Thymus (tissue), 11 donors: ENCODE data around the gene NDUFAF4. TPM values are rescaled to one million over a fixed set of nuclear protein-coding genes. Genes with fewer than 3 reads are reported as not detected.
"Not testable (repeated sequence)": the region's sequence is repeated elsewhere in the genome, so short reads cannot be mapped to it uniquely, and the experiment has no call there.

ENCODE experiments used
- DNase-seq, 9 donors: peaks; one replicate each; pipeline ENCODE4 v3.0.0-alpha.2; 2013; ENCODE audit warnings: low spot score in 9 of 9, low read depth in 6 of 9, missing footprints in 1 of 9
- H3K27ac ChIP-seq, 2 donors: one replicate each; pipeline ENCODE4 v1.5.1; 2013; ENCODE audit warnings: control low read depth in 1 of 2, low read depth in 1 of 2, low read length in 1 of 2, mild to moderate bottlenecking in 1 of 2, moderate library complexity in 1 of 2
- H3K27me3 ChIP-seq, 2 donors: one replicate each; pipeline ENCODE4 v1.5.1; 2013; ENCODE audit warnings: low read length in 1 of 2; ENCODE audit not compliant: control insufficient read depth in 2 of 2, insufficient read depth in 1 of 2
- H3K36me3 ChIP-seq, 2 donors: one replicate each; pipeline ENCODE4 v1.5.1; 2013; ENCODE audit warnings: low read length in 1 of 2, mild to moderate bottlenecking in 1 of 2, moderate library complexity in 1 of 2; ENCODE audit not compliant: control insufficient read depth in 2 of 2, insufficient read depth in 2 of 2
- H3K4me1 ChIP-seq, 2 donors: one replicate each; pipeline ENCODE4 v1.5.1; 2013; ENCODE audit warnings: low read length in 2 of 2; ENCODE audit not compliant: control insufficient read depth in 2 of 2, insufficient read depth in 2 of 2
- H3K4me3 ChIP-seq, 2 donors: one replicate each; pipeline ENCODE4 v1.5.1; 2013; ENCODE audit warnings: low read length in 2 of 2, control low read depth in 1 of 2, mild to moderate bottlenecking in 1 of 2
- H3K9me3 ChIP-seq, 2 donors: one replicate each; pipeline ENCODE4 v1.5.1; 2013; ENCODE audit warnings: low read length in 1 of 2, mild to moderate bottlenecking in 1 of 2; ENCODE audit not compliant: control insufficient read depth in 2 of 2, insufficient read depth in 1 of 2
- WGBS: extraction: QIAGEN DNeasy Blood & Tissue Kit; methylation state at CpG from one replicate; pipeline ENCODE4 v1.1.7; 2013; 5-methylcytosine and 5-hydroxymethylcytosine counted together
- polyA plus RNA-seq: library from polyadenylated mRNA; stranded (reverse); fragments of 200-250 nt; gene quantifications from one replicate; pipeline ENCODE4 v1.2.3, GENCODE V29; 2013
- total RNA-seq: library from RNA; stranded (reverse); fragments of 120-200 nt; gene quantifications from one replicate; pipeline ENCODE4 v1.2.4, GENCODE V29; 2013
- donor health status: healthy.

The NDUFAF4 gene
- total and polyA plus RNA-seq, 2 donors = 32.3 to 47.5 TPM

DNA sequence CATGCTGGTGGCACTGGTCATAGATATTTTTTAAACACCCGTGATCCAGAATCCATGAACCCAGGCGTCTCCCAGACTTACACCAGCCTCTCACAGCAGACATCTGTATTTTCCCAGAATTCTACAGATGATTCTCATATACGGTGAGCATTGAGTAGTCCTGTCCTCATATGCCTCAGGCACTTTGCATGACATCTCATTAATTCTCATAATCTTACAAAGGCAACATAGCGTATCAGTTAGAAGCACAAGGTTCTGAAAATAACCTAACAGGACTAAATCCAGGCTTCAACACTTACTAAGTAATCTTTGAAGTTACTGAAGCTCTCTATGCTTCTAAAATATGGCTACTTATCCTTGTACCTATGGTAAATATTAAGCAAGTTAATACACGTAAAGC, 8.9 kb downstream of the NDUFAF4 start:
- Histone ChIP-seq H3K27ac (no peak overlapping the region), H3K4me1 (peaks cover 0 to 5% of the 10 kb centered on the region in 2 donors), H3K36me3 (peaks cover 12 to 35% of the 10 kb centered on the region in 2 donors), H3K9me3 (no peaks in the 10 kb centered on the region), H3K4me3 (no peak overlapping the region), H3K27me3 (no peaks in the 10 kb centered on the region)
- 97% methylated on average over 5 of the region's 5 CpGs for WGBS
- no peak for DNase-seq

DNA sequence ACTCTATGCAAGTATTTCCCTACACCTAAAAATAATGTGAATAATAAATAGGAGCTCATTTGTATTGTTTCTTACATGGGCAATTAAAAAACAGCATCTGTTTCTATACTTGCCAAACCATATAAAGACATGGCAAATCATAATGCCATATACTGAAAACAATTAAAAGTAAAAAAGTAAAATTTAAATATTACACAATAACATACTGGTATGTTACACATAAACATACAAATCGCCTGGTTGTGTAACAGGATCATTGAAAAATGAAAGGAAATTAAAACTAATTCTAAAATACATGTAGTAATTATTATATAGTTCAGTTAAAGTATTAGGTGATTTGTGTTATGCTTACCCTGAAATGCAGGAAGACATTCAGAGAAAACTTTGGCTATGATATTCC, 11.2 kb downstream of the NDUFAF4 start:
- Histone ChIP-seq H3K4me1 (peaks cover 0 to 5% of the 10 kb centered on the region in 2 donors), H3K4me3 (no peak overlapping the region), H3K27ac (no peak overlapping the region), H3K36me3 (peaks cover 2 to 18% of the 10 kb centered on the region in 2 donors), H3K9me3 (no peaks in the 10 kb centered on the region), H3K27me3 (no peaks in the 10 kb centered on the region)
- DNase-seq = no peak
- WGBS = 97% methylated on average over 1 of the region's 1 CpG

DNA sequence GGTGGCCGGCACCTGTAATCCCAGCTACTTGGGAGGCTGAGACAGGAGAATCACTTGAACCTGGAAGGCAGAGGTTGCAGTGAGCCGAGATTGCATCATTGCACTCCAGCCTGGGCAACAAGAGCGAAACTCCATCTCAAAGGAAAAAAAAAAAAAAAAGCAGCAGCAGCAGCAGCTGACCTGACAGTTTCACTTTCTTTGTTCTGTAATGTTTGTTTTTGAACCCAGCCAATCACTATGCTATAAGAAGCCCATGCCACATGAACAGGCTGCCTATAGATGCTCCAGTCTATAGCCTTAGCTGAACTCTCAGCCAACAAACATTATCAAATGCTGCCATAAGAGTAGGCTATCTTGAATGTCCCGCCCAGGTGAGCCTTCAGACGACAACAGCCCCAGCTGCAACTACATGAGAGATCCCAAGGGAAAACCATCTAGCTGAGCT, 12.5 kb downstream of the NDUFAF4 start:
- H3K9me3 ChIP-seq, H3K4me3 ChIP-seq, H3K27ac ChIP-seq, H3K36me3 ChIP-seq, H3K27me3 ChIP-seq, H3K4me1 ChIP-seq: not testable (repeated sequence)
- WGBS = 86% methylated on average over 5 of the region's 5 CpGs
- peak in 5 of 9 donors; percentile 11 to 64 (median 21) for DNase-seq

DNA sequence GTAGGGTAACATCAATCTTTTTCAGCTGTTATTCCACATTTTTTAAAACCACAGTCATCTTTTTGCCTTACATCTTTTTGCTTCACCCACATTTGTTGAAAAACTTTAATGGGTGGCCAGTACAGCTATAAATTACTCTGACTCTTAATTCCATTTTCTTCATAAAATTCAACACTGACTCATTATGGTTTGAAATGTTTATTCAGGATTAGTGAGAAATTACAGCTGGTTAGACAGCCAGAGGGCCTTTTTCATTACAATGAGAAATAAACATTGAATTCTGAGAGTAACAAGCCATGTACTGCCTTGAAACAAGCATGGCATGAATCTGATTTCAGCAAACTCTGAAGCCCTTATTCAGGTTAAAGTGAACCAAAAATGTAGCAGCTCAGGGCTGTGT, 19.5 kb downstream of the NDUFAF4 start:
- Histone ChIP-seq H3K36me3 (no peaks in the 10 kb centered on the region), H3K4me3 (no peak overlapping the region), H3K27ac (no peak overlapping the region), H3K27me3 (no peaks in the 10 kb centered on the region), H3K4me1 (peaks cover 0 to 4% of the 10 kb centered on the region in 2 donors), H3K9me3 (no peaks in the 10 kb centered on the region)
- no peak for DNase-seq

DNA sequence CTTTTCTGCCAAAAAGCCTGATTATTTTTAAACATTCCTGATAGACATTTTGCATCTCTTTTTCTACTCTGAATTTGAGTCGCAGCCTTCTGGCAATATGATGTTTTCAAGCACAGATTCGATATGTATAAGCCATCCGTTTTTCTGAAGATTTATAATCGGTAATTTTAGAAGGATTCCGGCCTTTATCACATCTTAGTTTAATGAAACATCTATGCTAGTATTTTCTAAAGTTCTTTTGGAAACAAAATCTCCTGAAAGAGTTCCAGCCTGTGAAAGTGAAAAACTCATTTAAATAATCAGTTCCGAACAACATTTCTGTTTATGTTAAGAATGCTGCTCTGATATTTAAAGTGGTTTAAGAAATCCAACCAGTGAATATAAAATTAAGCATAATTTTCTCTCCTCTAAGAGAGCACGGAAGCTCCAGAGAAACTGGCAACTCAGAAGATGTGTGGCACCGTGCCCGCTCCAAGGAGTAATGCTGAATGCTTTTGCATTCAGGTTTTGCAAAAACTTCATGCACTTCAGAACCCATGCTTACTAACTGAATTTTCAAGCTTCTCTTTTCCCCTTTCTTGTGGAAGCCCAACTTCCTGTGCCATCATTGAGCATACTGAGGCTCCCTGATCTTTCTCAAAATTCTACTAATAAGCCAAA, 20.7 kb downstream of the NDUFAF4 start:
- peak in 3 of 9 donors; percentile 9 to 40 (median 12) for DNase-seq
- 93% methylated on average over 9 of the region's 9 CpGs for WGBS
- H3K27me3 ChIP-seq = no peaks in the 10 kb centered on the region
- H3K36me3 ChIP-seq = no peaks in the 10 kb centered on the region
- H3K4me1 ChIP-seq = peaks cover 0 to 4% of the 10 kb centered on the region in 2 donors
- H3K4me3 ChIP-seq = no peak overlapping the region
- no peak overlapping the region for H3K27ac ChIP-seq
- H3K9me3 ChIP-seq = no peaks in the 10 kb centered on the region

DNA sequence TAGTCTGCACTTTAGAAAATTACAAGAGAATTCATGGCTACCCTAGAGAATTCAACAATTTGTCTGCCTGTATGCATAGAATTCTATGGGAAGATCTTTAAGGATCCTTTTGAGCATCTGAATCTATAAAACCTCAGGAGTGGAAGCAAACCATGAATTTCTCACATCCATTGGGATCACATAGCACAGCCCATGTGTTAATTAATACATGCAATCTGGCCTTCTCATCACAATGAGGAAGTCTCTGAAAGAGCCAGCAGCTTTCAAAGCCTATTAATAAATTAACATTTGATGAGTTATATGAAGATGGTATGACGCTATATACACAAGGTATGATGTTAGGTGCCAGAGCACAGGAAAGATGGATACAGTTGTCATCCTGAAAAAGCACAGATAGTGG, 24.7 kb downstream of the NDUFAF4 start:
- no peak for DNase-seq
- H3K27me3 ChIP-seq = no peaks in the 10 kb centered on the region
- no peaks in the 10 kb centered on the region for H3K36me3 ChIP-seq
- H3K4me3 ChIP-seq = no peak overlapping the region
- 100% methylated on average over 1 of the region's 1 CpG for WGBS
- no peak overlapping the region for H3K27ac ChIP-seq
- H3K4me1 ChIP-seq = peaks cover 0 to 4% of the 10 kb centered on the region in 2 donors
- no peaks in the 10 kb centered on the region for H3K9me3 ChIP-seq

DNA sequence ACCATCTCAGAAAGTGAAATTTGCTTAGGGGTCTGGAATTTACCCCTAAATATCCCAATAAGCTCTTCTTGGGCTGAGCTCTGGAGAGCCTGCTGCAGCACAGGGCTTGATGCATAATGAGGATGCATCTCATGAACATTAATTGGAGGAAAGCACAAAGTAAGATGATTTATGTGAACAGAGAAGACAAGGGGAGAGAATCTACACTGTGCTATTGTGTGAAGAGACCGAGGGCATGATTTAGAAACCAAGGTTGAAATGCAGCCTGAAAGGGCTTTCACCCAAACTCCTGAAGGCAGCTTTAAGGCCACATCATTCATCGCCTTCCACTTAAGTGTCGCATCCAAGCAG, 32.7 kb downstream of the NDUFAF4 start:
- no peaks in the 10 kb centered on the region for H3K4me1 ChIP-seq
- H3K9me3 ChIP-seq = no peaks in the 10 kb centered on the region
- 94% methylated on average over 3 of the region's 3 CpGs for WGBS
- H3K27me3 ChIP-seq = peaks cover 0 to 10% of the 10 kb centered on the region in 2 donors
- H3K36me3 ChIP-seq = no peaks in the 10 kb centered on the region
- no peak overlapping the region for H3K4me3 ChIP-seq
- no peak overlapping the region for H3K27ac ChIP-seq
- DNase-seq = no peak

DNA sequence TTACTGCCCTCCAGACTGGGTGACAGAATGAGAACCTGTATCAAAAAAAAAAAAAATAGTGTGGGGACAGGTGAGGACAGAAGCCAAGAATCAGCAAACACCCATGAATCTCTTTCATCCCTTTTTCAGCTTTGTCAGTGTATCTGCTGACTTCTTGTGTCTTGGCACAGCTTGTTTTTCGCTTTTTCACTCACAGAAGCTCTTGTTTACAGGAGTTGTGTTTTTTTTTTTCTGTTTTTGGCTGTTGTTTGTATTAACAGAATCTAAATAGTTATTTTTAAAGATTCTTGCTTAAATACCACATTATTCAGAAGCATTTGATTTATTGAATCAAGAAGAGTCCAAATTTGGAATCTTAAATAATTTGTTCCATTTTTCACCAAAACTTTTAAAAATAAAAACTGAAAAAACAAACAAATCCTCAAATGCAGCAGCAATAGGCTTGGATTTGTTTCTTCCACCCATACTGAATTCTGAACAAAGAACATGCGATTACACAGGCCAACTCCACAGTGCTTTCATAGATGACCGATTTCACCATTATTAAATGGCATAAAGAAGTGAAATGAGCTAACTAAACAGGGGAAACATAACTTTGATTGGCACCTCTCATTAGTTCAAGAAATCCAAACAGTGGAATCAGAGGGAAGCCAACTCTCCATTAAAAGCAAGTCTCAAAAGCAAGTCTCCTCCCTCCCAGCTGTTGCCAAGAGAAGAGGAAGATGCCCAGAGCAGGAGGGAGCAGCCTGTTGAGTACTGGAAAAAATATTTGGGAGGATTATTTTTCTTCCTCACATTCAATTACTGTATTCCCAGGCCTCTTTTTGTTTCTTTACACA, 33.3 kb downstream of the NDUFAF4 start:
- Histone ChIP-seq H3K4me3 (no peak overlapping the region), H3K27me3 (peaks cover 0 to 10% of the 10 kb centered on the region in 2 donors), H3K36me3 (no peaks in the 10 kb centered on the region), H3K9me3 (no peaks in the 10 kb centered on the region), H3K27ac (no peak overlapping the region), H3K4me1 (no peaks in the 10 kb centered on the region)
- WGBS = 93% methylated on average over 3 of the region's 3 CpGs
- DNase-seq = no peak

DNA sequence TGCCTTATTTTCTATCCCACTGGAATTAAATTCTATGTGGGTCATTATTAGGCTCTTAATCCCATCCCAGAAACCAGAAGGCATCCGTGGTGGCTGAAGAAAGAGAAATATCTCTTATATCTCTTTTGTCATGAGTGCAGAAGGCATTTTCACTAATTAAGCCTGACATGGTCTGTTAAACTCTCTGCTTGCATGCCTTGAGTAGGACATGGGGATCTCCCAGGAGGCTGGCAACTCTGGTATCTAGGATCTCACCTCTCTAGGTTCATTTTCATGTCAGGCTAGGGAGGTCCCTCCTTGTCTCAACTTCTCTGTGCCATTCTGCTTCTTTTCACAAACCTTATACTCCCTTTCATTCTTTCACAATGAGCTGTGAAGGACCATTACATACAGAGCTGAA, 35.1 kb downstream of the NDUFAF4 start:
- H3K36me3 ChIP-seq = no peaks in the 10 kb centered on the region
- no peak overlapping the region for H3K27ac ChIP-seq
- H3K9me3 ChIP-seq = no peaks in the 10 kb centered on the region
- no peak for DNase-seq
- no peaks in the 10 kb centered on the region for H3K4me1 ChIP-seq
- peaks cover 0 to 7% of the 10 kb centered on the region in 2 donors for H3K27me3 ChIP-seq
- H3K4me3 ChIP-seq = no peak overlapping the region
- WGBS = 84% methylated on average over 1 of the region's 1 CpG
